SK-N-MC (cell line): Measurements from ENCODE around the gene VSIG4.

ENCODE experiments used
- EZH2 ChIP-seq: fragments of 200-600 bp; sonication (generic); IDR thresholded peaks from one replicate; pipeline ENCODE4 v1.6.1; 2017; ENCODE audit warnings: antibody characterized with exemption
- FOXP2 ChIP-seq: optimal IDR thresholded peaks from 2 replicates; pipeline ENCODE3; 2011; ENCODE audit warnings: mild to moderate bottlenecking, moderate library complexity; ENCODE audit not compliant: insufficient read depth; ENCODE audit errors: extremely low read length, control extremely low read depth
- POLR2AphosphoS5 ChIP-seq: IDR thresholded peaks from 2 replicates; pipeline ENCODE4 v1.6.1; 2012; ENCODE audit warnings: mild to moderate bottlenecking, low read depth, low read length, borderline replicate concordance

DNA sequence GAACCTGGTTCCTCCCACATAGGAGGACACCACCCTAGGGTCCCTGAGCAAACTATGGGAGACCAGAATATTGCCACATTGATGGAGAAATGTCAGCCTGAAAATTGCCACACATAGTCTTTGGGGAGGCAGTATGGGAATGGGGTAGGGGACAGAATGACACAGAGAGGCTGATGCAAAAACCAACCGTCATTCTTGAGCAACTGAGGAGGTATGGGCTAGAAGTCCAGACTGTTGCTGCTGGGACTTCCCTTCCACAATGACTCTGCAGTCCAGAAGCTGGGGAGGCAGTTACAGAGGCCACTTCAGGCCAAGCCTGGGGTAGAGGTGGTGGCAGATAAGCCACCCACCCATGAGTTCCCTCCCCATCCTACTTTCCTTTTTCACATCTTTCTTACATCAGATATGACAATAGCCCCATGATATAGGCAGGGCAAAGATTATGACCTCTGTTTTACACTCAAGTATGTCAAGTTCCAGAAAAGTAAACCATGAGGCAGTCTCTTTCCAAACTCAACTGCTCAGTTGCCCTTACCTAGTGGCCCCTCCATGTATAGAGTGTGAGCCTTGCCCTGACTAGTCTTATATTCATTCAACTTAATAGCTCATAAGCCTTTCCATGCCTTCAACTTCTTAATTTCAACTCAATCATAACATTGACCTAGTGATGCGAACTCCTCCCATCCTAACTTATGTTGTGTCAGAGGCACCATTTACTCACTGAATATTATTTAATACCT lies 41.7 kb downstream of the VSIG4 start:
- TF ChIP-seq EZH2: no peak
- no peak for TF ChIP-seq POLR2AphosphoS5
- no peak for TF ChIP-seq FOXP2
